BLaER1 treated with 17β-estradiol and CSF1 and Interleukin-3, amounts not matched to agents 10 nM and 100 nM (cell line): ENCODE results near the gene LDLRAD3.
A peak's percentile ranks its signal among the peaks of the same experiment; 100 is the strongest.

Source experiments
- H3K27ac ChIP-seq, 11 experiments: shearing (Covaris generic); formaldehyde crosslinking; 2 replicates each; pipeline ENCODE4 v1.8.1; 2022
- H3K27me3 ChIP-seq, 11 experiments: shearing (Covaris generic); formaldehyde crosslinking; 2 replicates each; pipeline ENCODE4 v1.8.1; 2022
- H3K36me3 ChIP-seq, 11 experiments: shearing (Covaris generic); formaldehyde crosslinking; 2 replicates each; pipeline ENCODE4 v1.8.1; 2022
- H3K4me1 ChIP-seq, 10 experiments: shearing (Covaris generic); formaldehyde crosslinking; 2 replicates each; pipeline ENCODE4 v1.8.1; 2022
- H3K4me2 ChIP-seq, 11 experiments: shearing (Covaris generic); formaldehyde crosslinking; 2 replicates each; pipeline ENCODE4 v1.8.1; 2022
- H3K4me3 ChIP-seq, 10 experiments: shearing (Covaris generic); formaldehyde crosslinking; 2 replicates each; pipeline ENCODE4 v1.8.1; 2022
- H3K9ac ChIP-seq, 11 experiments: shearing (Covaris generic); formaldehyde crosslinking; 2 replicates each; pipeline ENCODE4 v1.8.1; 2022
- H3K9me3 ChIP-seq, 11 experiments: shearing (Covaris generic); formaldehyde crosslinking; replicated peaks in 1 of 11; 2 replicates each; pipeline ENCODE4 v1.8.1; 2022
- H4K20me1 ChIP-seq, 11 experiments: shearing (Covaris generic); formaldehyde crosslinking; 2 replicates each; pipeline ENCODE4 v1.8.1; 2022
- Cebpa-rat ChIP-seq, 11 experiments: shearing (Covaris generic); IDR thresholded peaks; 2 replicates each; pipeline ENCODE4 v1.8.1; 2022

LDLRAD3 gene

GRCh38 chr11:36119300-36119699 is 175.4 kb downstream of the LDLRAD3 start:
- Histone ChIP-seq H3K9me3 (peaks cover 0 to 9% (median 4%) of the 10 kb centered on the region in 11 experiments; a peak in 11 of 22 replicates), H3K4me2 (no peak overlapping the region), H4K20me1 (peaks cover 0 to 57% (median 4%) of the 10 kb centered on the region in 11 experiments; a peak in 6 of 22 replicates), H3K9ac (no peak overlapping the region), H3K27ac (no peak overlapping the region), H3K27me3 (no peaks in the 10 kb centered on the region), H3K4me3 (no peak overlapping the region), H3K4me1 (peaks cover 0 to 11% (median 0%) of the 10 kb centered on the region in 10 experiments; a peak in 2 of 20 replicates), H3K36me3 (peaks cover 22 to 80% (median 38%) of the 10 kb centered on the region in 11 experiments)
- TF ChIP-seq Cebpa-rat (IDR thresholded peaks at IDR 0.05), result no peak

GRCh38 chr11:36121054-36121453 is 177.2 kb downstream of the LDLRAD3 start:
- peaks cover 0 to 17% (median 0%) of the 10 kb centered on the region in 10 experiments; a peak in 3 of 20 replicates for H3K4me1 ChIP-seq
- no peaks in the 10 kb centered on the region for H3K9me3 ChIP-seq

GRCh38 chr11:36122671-36123070 is 178.8 kb downstream of the LDLRAD3 start:
- no peak overlapping the region for H3K4me2 ChIP-seq
- peaks cover 5 to 66% (median 15%) of the 10 kb centered on the region in 11 experiments; a peak in 13 of 22 replicates for H3K36me3 ChIP-seq
- peaks cover 0 to 81% (median 4%) of the 10 kb centered on the region in 11 experiments; a peak in 12 of 22 replicates for H4K20me1 ChIP-seq
- no peak overlapping the region for H3K9ac ChIP-seq
- no peaks in the 10 kb centered on the region for H3K27me3 ChIP-seq
- peaks cover 2 to 26% (median 5%) of the 10 kb centered on the region in 10 experiments; a peak in 19 of 20 replicates for H3K4me1 ChIP-seq
- TF ChIP-seq Cebpa-rat (IDR thresholded peaks at IDR 0.05), result no peak
- no peaks in the 10 kb centered on the region for H3K9me3 ChIP-seq
- no peak overlapping the region for H3K4me3 ChIP-seq
- no peak overlapping the region for H3K27ac ChIP-seq

More at GRCh38 chr11:36121054-36121453, 177.2 kb downstream of the LDLRAD3 start:
- Histone ChIP-seq H3K36me3 (peaks cover 12 to 78% (median 26%) of the 10 kb centered on the region in 11 experiments; a peak in 19 of 22 replicates), H4K20me1 (peaks cover 0 to 72% (median 4%) of the 10 kb centered on the region in 11 experiments; a peak in 9 of 22 replicates), H3K9ac (no peak overlapping the region), H3K4me3 (no peak overlapping the region), H3K27me3 (no peaks in the 10 kb centered on the region), H3K4me2 (no peak overlapping the region), H3K27ac (no peak overlapping the region)
- no peak for TF ChIP-seq Cebpa-rat (IDR thresholded peaks at IDR 0.05)

- no peaks in the 10 kb centered on the region for H3K27me3 ChIP-seq
- H3K4me2 ChIP-seq, result no peak overlapping the region
- peaks cover 0 to 83% (median 5%) of the 10 kb centered on the region in 11 experiments; a peak in 12 of 22 replicates for H4K20me1 ChIP-seq
- peaks cover 9 to 26% (median 13%) of the 10 kb centered on the region in 10 experiments; a peak in 19 of 20 replicates for H3K4me1 ChIP-seq
- no peaks in the 10 kb centered on the region for H3K9me3 ChIP-seq
- H3K27ac ChIP-seq, result no peak overlapping the region
- TF ChIP-seq Cebpa-rat (IDR thresholded peaks at IDR 0.05), result no peak
- H3K4me3 ChIP-seq, result no peak overlapping the region
- peaks cover 0 to 58% (median 13%) of the 10 kb centered on the region in 11 experiments; a peak in 11 of 22 replicates for H3K36me3 ChIP-seq
- H3K9ac ChIP-seq, result no peak overlapping the region
These were observed 179.7 kb downstream of the LDLRAD3 start for GRCh38 chr11:36123336-36124101.

- H3K9ac ChIP-seq, result no peak overlapping the region
- peak overlapping the region in 2 of 11 experiments; percentile 5 to 28; a peak in 2 of 22 replicates for H3K4me2 ChIP-seq
- no peak for TF ChIP-seq Cebpa-rat (IDR thresholded peaks at IDR 0.05)
These were observed 182.8 kb downstream of the LDLRAD3 start for GRCh38 chr11:36126678-36127077.

GRCh38 chr11:36127550-36127949 is 183.7 kb downstream of the LDLRAD3 start:
- no peak for TF ChIP-seq Cebpa-rat (IDR thresholded peaks at IDR 0.05)
- H3K4me2 ChIP-seq, result peak overlapping the region in 8 of 11 experiments; percentile 34 to 53 (median 48); a peak in 12 of 22 replicates
- H3K27me3 ChIP-seq, result no peaks in the 10 kb centered on the region
- H3K9me3 ChIP-seq, result peaks cover 0 to 9% (median 0%) of the 10 kb centered on the region in 11 experiments; a peak in 1 of 22 replicates
- no peak overlapping the region for H3K9ac ChIP-seq
- peaks cover 11 to 58% (median 20%) of the 10 kb centered on the region in 10 experiments for H3K4me1 ChIP-seq
- peaks cover 0 to 63% (median 14%) of the 10 kb centered on the region in 11 experiments; a peak in 12 of 22 replicates for H4K20me1 ChIP-seq
- peaks cover 0 to 30% (median 8%) of the 10 kb centered on the region in 11 experiments; a peak in 9 of 22 replicates for H3K36me3 ChIP-seq
- H3K4me3 ChIP-seq, result no peak overlapping the region
- no peak overlapping the region for H3K27ac ChIP-seq

More at GRCh38 chr11:36126678-36127077, 182.8 kb downstream of the LDLRAD3 start:
- Histone ChIP-seq H4K20me1 (peaks cover 0 to 70% (median 14%) of the 10 kb centered on the region in 11 experiments; a peak in 12 of 22 replicates), H3K9me3 (peaks cover 0 to 9% (median 0%) of the 10 kb centered on the region in 11 experiments; a peak in 1 of 22 replicates), H3K4me1 (peaks cover 11 to 49% (median 18%) of the 10 kb centered on the region in 10 experiments), H3K27me3 (no peaks in the 10 kb centered on the region), H3K36me3 (peaks cover 0 to 39% (median 8%) of the 10 kb centered on the region in 11 experiments; a peak in 9 of 22 replicates), H3K27ac (no peak overlapping the region), H3K4me3 (no peak overlapping the region)

GRCh38 chr11:36129955-36130354 is 186.1 kb downstream of the LDLRAD3 start:
- H3K9me3 ChIP-seq, result peaks cover 0 to 9% (median 0%) of the 10 kb centered on the region in 11 experiments; a peak in 1 of 22 replicates
- no peak overlapping the region for H3K27ac ChIP-seq
- no peak overlapping the region for H3K4me3 ChIP-seq
- peaks cover 0 to 60% (median 13%) of the 10 kb centered on the region in 11 experiments; a peak in 10 of 22 replicates for H4K20me1 ChIP-seq
- no peaks in the 10 kb centered on the region for H3K27me3 ChIP-seq
- H3K4me2 ChIP-seq, result peak overlapping the region in 3 of 11 experiments; percentile 4 to 43 (median 43); a peak in 4 of 22 replicates
- H3K4me1 ChIP-seq, result peaks cover 18 to 67% (median 28%) of the 10 kb centered on the region in 10 experiments
- peak overlapping the region in 1 of 11 experiments; percentile 26; a peak in 1 of 22 replicates for H3K9ac ChIP-seq
- H3K36me3 ChIP-seq, result peaks cover 0 to 30% (median 13%) of the 10 kb centered on the region in 11 experiments; a peak in 11 of 22 replicates
- TF ChIP-seq Cebpa-rat (IDR thresholded peaks at IDR 0.05), result no peak

GRCh38 chr11:36130401-36130800 is 186.5 kb downstream of the LDLRAD3 start:
- Histone ChIP-seq H3K4me3 (no peak overlapping the region), H3K4me1 (peaks cover 18 to 68% (median 28%) of the 10 kb centered on the region in 10 experiments), H3K27me3 (no peaks in the 10 kb centered on the region), H3K9me3 (peaks cover 0 to 9% (median 0%) of the 10 kb centered on the region in 11 experiments; a peak in 1 of 22 replicates), H3K27ac (peak overlapping the region in 2 of 11 experiments; percentile 15 to 39; a peak in 3 of 22 replicates), H3K36me3 (peaks cover 0 to 31% (median 17%) of the 10 kb centered on the region in 11 experiments; a peak in 12 of 22 replicates), H3K4me2 (peak overlapping the region in 3 of 11 experiments; percentile 4 to 43 (median 43); a peak in 4 of 22 replicates), H4K20me1 (peaks cover 0 to 56% (median 13%) of the 10 kb centered on the region in 11 experiments; a peak in 9 of 22 replicates), H3K9ac (peak overlapping the region in 2 of 11 experiments; percentile 14 to 26; a peak in 1 of 22 replicates)
- no peak for TF ChIP-seq Cebpa-rat (IDR thresholded peaks at IDR 0.05)
